GM18507 (cell line): ENCODE results near the gene TMEM86A.

ENCODE experiments used
- DNase-seq: peaks from one replicate; pipeline ENCODE4 v3.0.0; 2011; ENCODE audit warnings: low read depth; ENCODE audit not compliant: insufficient read length; ENCODE audit errors: extremely low spot score
- FAIRE-seq: peaks from 2 replicates; lab custom pipeline; 2011; peaks lifted over from hg19 to GRCh38; lab: Jason Lieb, UNC

TMEM86A gene

DNA sequence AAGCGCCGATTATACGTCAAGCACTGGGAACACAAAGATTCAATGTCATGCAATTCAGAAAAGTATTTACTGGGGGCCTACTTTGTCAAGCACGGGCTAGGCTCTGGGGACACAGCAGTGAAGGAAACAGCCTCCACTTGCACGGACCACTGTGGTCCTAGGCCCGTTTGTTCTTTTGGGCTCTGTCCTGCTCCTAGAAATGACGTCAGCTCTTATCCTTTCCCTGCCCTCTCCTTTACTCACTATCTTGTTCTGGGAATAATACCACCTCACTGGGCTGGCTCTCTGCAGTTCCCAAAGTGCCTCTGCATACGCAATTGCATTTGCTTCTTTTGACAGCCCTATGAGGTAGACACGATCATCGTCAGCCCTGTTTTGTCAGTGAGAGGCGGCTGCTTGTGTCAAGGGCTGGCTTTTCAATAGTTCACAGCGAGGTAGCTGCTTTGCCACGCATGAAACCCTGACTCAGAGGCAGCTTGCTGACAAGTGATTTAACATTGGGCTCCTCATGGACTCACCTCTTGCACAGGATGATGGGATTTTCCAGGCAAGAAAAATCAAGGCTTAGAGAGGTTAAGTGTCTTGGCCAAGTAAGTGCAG, 50.3 kb downstream of the TMEM86A start:
- no peak for DNase-seq

DNA sequence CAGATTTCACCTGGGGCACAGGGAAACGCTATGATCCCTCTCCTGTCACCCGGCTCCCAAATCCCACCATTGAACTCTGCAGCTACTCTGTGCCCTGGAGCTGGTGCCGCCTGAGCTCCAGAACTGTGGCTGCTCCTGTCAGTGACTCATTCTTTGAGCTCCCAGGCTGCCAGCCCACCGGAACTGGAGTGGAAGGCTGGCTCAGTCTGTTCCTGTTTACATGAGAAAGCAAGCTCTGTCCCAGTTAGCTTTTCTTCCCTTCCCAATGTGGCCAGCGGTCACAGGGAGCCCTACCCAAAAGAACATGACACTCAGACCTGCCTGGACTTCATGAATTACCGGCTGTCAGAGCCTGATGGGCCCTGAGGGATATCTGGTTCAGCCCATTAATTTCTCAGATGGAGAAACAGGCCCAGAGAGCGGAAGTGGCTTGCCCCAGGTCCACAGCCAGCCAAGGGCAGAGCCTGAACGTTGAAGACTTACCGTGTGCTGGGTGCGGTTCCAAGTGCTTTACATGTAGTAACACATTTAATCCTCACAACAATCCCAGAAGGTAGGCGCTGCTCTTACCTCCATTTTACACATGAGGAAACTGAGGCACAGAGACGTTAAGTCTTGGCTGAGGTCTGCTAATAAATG, 51.2 kb downstream of the TMEM86A start:
- no peak for DNase-seq

More for the DNA sequence above, 50.3 kb downstream of the TMEM86A start:
- FAIRE-seq: no peak

DNA sequence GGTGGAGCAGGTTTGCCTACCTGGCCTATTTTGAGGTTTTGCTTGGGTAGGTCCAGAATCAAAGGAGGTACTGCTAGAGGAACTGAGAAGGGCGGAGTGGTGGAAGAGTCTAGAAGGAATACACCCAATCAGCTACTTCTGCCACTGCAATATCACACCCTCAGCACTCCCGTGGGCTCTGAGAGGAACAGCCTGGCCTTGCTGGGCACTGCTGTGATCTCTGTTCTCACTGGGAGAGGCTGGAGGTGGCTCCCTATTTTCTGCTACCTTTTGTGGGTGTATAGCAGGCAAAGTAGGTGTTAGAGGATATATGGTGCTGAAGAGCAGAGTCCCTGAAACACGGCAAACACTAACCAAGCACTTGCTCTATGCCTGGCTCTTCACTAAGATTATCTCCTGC, 52.4 kb downstream of the TMEM86A start:
- DNase-seq (no peak), FAIRE-seq (no peak)

More for the DNA sequence above, 51.2 kb downstream of the TMEM86A start:
- no peak for FAIRE-seq

DNA sequence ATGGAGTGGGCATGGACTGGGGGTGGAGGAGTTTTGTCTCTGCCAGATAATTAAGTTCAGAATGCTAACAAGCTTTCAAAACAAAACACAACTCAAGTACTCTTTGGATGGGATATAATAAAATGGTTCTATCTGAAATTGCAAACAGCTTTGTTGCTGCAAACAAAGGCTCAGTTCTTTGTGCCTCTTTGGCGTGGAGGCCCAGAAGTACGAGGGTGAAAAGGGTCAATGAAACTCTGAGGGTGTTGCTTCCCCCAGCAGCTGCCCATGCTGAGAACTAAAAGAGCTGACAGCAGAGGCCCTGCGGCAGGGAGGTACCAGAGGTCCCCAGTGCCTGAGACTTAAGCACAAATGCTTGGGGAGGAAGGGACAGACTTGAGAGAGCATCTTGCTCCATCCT, 53.9 kb downstream of the TMEM86A start:
- FAIRE-seq (no peak), DNase-seq (no peak)

DNA sequence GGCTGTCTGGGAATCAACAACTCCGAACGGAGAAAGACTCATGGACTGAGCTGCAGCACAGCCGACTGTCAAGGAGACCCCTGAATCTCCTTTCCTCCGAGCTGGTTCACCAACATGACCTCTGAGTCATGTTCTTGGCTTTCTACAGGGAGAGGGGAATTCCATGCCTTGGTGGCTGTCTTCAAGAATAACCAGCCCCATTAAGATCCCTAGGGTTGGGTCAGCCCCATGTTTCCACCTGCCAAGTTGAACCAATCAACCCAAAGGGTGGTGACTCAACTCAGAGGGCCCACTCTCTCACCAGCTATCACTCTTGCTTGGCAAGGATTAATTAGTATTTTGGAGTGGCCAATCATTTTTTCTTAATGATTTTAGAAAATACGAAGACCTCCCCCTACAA, 55.7 kb downstream of the TMEM86A start:
- no peak for FAIRE-seq

More for the DNA sequence above, 55.7 kb downstream of the TMEM86A start:
- no peak for DNase-seq
